GM12864 (cell line): ENCODE data around the gene DUSP22.

Source experiments
- DNase-seq: peaks from one replicate; pipeline ENCODE4 v3.0.0-alpha.2; 2011; ENCODE audit warnings: low read depth
- H3K4me3 ChIP-seq: 2 replicates; pipeline ENCODE4 v1.5.1; 2011; ENCODE audit warnings: mild to moderate bottlenecking, low read depth, low read length, control low read depth
- CTCF ChIP-seq: IDR thresholded peaks from 2 replicates; pipeline ENCODE4 v1.5.1; 2011; ENCODE audit warnings: low read depth, mild to moderate bottlenecking, moderate library complexity, low read length, control low read depth, inconsistent platforms; ENCODE audit errors: missing control alignments

Gene DUSP22

DNA sequence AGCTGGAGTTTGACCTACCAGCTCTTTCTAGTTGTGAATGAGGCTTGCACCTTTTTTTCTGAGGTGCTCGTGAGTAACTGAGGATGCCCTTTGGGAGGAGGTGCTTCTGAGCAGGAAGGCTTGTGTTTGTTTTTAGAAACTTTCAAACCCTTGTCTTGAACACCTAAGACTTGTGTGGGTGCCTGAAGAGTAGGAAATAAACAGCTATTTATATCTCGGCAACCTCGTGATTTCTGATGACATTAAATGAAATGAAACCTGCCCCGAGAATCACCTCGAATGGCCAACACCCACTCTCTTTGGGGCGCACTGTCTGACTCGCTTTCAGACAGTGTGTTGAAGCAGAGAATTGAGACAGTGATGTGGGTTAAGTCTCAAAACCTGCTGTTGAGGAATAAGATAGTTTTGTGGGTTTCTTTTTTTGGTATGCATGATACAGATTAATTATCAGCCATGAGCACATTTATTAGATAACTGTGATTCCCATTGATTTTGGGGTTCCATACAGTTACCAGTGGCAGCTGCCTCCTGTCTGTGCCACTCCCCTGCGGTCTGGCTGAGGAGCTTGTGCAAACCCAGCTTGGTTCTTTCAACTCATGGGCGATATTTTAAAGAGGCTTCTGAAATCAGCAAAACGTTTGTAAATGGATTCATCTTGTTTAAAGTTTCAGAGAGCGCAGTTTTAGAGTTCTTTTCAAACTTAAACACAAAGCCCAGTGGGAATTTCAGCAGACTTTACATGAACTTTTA lies 107.7 kb downstream of the DUSP22 start:
- DNase-seq, result peak; percentile 73
- H3K4me3 ChIP-seq, result no peak overlapping the region
- no peak for TF ChIP-seq CTCF

DNA sequence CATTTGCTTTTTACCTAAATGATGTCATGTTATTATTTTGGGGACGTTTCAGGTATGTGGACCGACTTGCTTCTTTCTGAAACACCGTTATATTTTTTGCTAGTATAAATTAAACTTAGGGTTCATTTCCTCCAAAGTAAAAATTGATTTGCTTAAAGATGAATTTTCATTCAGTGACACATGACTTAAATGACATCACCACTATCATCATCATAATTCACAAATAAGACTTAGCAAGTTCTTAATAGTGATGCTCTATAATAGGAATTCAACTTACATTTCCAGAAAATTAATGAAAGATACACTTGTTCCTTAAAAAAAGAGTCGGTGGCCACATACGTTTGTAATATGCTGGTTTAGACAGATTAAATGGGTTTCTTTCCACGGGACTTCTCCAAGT lies 108.5 kb downstream of the DUSP22 start:
- no peak overlapping the region for H3K4me3 ChIP-seq
- TF ChIP-seq CTCF, result no peak
- DNase-seq, result no peak
